H9 (cell line): ENCODE results near the gene FAM219B. TPM values are rescaled to one million over a fixed set of nuclear protein-coding genes. Genes with fewer than 3 reads are reported as not detected.
A peak's percentile ranks its signal among the peaks of the same experiment; 100 is the strongest.

Source experiments
- DNase-seq: peaks from one replicate; pipeline ENCODE4 v3.0.0-alpha.2; 2017
- H2AFZ ChIP-seq: one replicate; pipeline ENCODE4 v1.6.1; 2013; ENCODE audit warnings: mild to moderate bottlenecking, low read length, control low read depth, moderate library complexity
- H2AK5ac ChIP-seq: 2 replicates; pipeline ENCODE4 v1.6.1; 2013; ENCODE audit warnings: low read length, control low read depth, mixed read lengths; ENCODE audit not compliant: insufficient read length
- H2BK120ac ChIP-seq: one replicate; pipeline ENCODE4 v1.6.1; 2013; ENCODE audit warnings: low read depth, mild to moderate bottlenecking, low read length, control low read depth, inconsistent platforms; ENCODE audit not compliant: poor library complexity, severe bottlenecking
- H2BK12ac ChIP-seq: 2 replicates; pipeline ENCODE4 v1.6.1; 2013; ENCODE audit warnings: low read length, control low read depth, mixed read lengths, low read depth; ENCODE audit not compliant: insufficient read length
- H2BK15ac ChIP-seq: 2 replicates; pipeline ENCODE4 v1.6.1; 2013; ENCODE audit warnings: low read depth, low read length, control low read depth
- H2BK20ac ChIP-seq: one replicate; pipeline ENCODE4 v1.6.1; 2013; ENCODE audit warnings: low read depth, mild to moderate bottlenecking, low read length, control low read depth, inconsistent platforms; ENCODE audit not compliant: poor library complexity, severe bottlenecking
- H2BK5ac ChIP-seq: 2 replicates; pipeline ENCODE4 v1.6.1; 2013; ENCODE audit warnings: low read length, control low read depth, mixed read lengths; ENCODE audit not compliant: insufficient read length
- H3K14ac ChIP-seq: 2 replicates; pipeline ENCODE4 v1.6.1; 2013; ENCODE audit warnings: low read length, control low read depth; ENCODE audit not compliant: insufficient read depth
- H3K18ac ChIP-seq: 2 replicates; pipeline ENCODE4 v1.6.1; 2013; ENCODE audit warnings: low read depth, mild to moderate bottlenecking, mixed read lengths, low read length, control low read depth; ENCODE audit not compliant: insufficient read length
- H3K23ac ChIP-seq: 2 replicates; pipeline ENCODE4 v1.6.1; 2013; ENCODE audit warnings: low read length, control low read depth, mixed read lengths, low read depth; ENCODE audit not compliant: insufficient read length
- H3K23me2 ChIP-seq: 2 replicates; pipeline ENCODE4 v1.6.1; 2013; ENCODE audit warnings: low read depth, mild to moderate bottlenecking, mixed read lengths, low read length, control low read depth; ENCODE audit not compliant: insufficient read length, poor library complexity, severe bottlenecking
- H3K27ac ChIP-seq: 2 replicates; pipeline ENCODE4 v1.5.1; 2013; ENCODE audit warnings: low read length, control low read depth, mixed read lengths, low read depth; ENCODE audit not compliant: insufficient read length
- H3K27me3 ChIP-seq: 2 replicates; pipeline ENCODE4 v1.6.1; 2013; ENCODE audit warnings: low read length, control low read depth, inconsistent platforms; ENCODE audit not compliant: insufficient read depth
- H3K4ac ChIP-seq: 2 replicates; pipeline ENCODE4 v1.6.1; 2013; ENCODE audit warnings: low read depth, mild to moderate bottlenecking, control low read depth, inconsistent platforms, low read length, moderate library complexity
- H3K4me1 ChIP-seq: 2 replicates; pipeline ENCODE4 v1.6.1; 2013; ENCODE audit warnings: low read length, control low read depth, inconsistent platforms; ENCODE audit not compliant: insufficient read depth
- H3K4me2 ChIP-seq: 2 replicates; pipeline ENCODE4 v1.6.1; 2013; ENCODE audit warnings: low read length, control low read depth, mixed read lengths; ENCODE audit not compliant: insufficient read length, insufficient read depth
- H3K56ac ChIP-seq: 2 replicates; pipeline ENCODE4 v1.6.1; 2013; ENCODE audit warnings: low read depth, mild to moderate bottlenecking, mixed read lengths, low read length, control low read depth; ENCODE audit not compliant: insufficient read length
- H3K79me1 ChIP-seq: 2 replicates; pipeline ENCODE4 v1.6.1; 2013; ENCODE audit warnings: low read depth, mild to moderate bottlenecking, moderate library complexity, low read length, control low read depth, inconsistent platforms; ENCODE audit not compliant: insufficient read depth, poor library complexity, severe bottlenecking
- H3K79me2 ChIP-seq: 2 replicates; pipeline ENCODE4 v1.6.1; 2013; ENCODE audit warnings: low read length, control low read depth, inconsistent platforms; ENCODE audit not compliant: insufficient read depth
- H3K9ac ChIP-seq: 2 replicates; pipeline ENCODE4 v1.6.1; 2013; ENCODE audit warnings: low read length, control low read depth, mixed read lengths; ENCODE audit not compliant: insufficient read length; ENCODE audit errors: extremely low read depth
- H3K9me3 ChIP-seq: one replicate; pipeline ENCODE4 v1.6.1; 2013; ENCODE audit warnings: low read depth, low read length, inconsistent platforms; ENCODE audit not compliant: control insufficient read depth
- H3T11ph ChIP-seq: one replicate; pipeline ENCODE4 v1.6.1; 2013; ENCODE audit warnings: mild to moderate bottlenecking, low read length, control low read depth, inconsistent platforms
- H4K20me1 ChIP-seq: one replicate; pipeline ENCODE4 v1.6.1; 2013; ENCODE audit not compliant: control insufficient read depth, insufficient read length, insufficient read depth
- H4K5ac ChIP-seq: 2 replicates; pipeline ENCODE4 v1.6.1; 2013; ENCODE audit warnings: low read depth, mild to moderate bottlenecking, mixed read lengths, low read length, control low read depth; ENCODE audit not compliant: insufficient read length
- H4K8ac ChIP-seq: replicated peaks from 2 replicates; pipeline ENCODE4 v1.6.1; 2013; ENCODE audit warnings: low read length, control low read depth, mixed read lengths, low read depth; ENCODE audit not compliant: insufficient read length
- H4K91ac ChIP-seq: 2 replicates; pipeline ENCODE4 v1.6.1; 2013; ENCODE audit warnings: low read depth, mild to moderate bottlenecking, moderate library complexity, mixed read lengths, low read length, control low read depth; ENCODE audit not compliant: insufficient read length
- H3K27ac Mint-ChIP-seq, 3 experiments: 2 replicates in 2 of 3; 3 replicates in 1 of 3; pipeline ENCODE4 v1.8.0; 2020 to 2021; ENCODE audit warnings: mixed read lengths in 3 of 3, mild to moderate bottlenecking in 1 of 3, moderate library complexity in 1 of 3
- H3K27me3 Mint-ChIP-seq: 2 replicates; pipeline ENCODE4 v1.8.0; 2021; ENCODE audit warnings: low read depth, mild to moderate bottlenecking, moderate library complexity, mixed read lengths
- H3K36me3 Mint-ChIP-seq, 3 experiments: 2 replicates in 2 of 3; 3 replicates in 1 of 3; pipeline ENCODE4 v1.8.0; 2020 to 2021; ENCODE audit warnings: low read depth in 3 of 3, mixed read lengths in 3 of 3; ENCODE audit not compliant: insufficient read depth in 1 of 3
- H3K4me1 Mint-ChIP-seq, 2 experiments: 2 replicates each; pipeline ENCODE4 v1.8.0; 2020; ENCODE audit warnings: mixed read lengths in 2 of 2
- H3K4me3 Mint-ChIP-seq, 2 experiments: 2 replicates in 1 of 2; 3 replicates in 1 of 2; pipeline ENCODE4 v1.8.0; 2020 to 2021; ENCODE audit warnings: mild to moderate bottlenecking in 2 of 2, mixed read lengths in 2 of 2, moderate library complexity in 1 of 2
- H3K9me3 Mint-ChIP-seq, 2 experiments: 2 replicates in 1 of 2; 3 replicates in 1 of 2; pipeline ENCODE4 v1.8.0; 2020; ENCODE audit warnings: mild to moderate bottlenecking in 2 of 2, mixed read lengths in 2 of 2, moderate library complexity in 1 of 2
- WGBS: extraction: QIAGEN DNeasy Blood & Tissue Kit; methylation state at CpG from one replicate; pipeline ENCODE4 v1.1.7; 2013; ENCODE audit warnings: missing lambda C conversion rate, low lambda C conversion rate, mixed read lengths; ENCODE audit not compliant: insufficient read length; ENCODE audit errors: extremely low coverage; 5-methylcytosine and 5-hydroxymethylcytosine counted together
- total RNA-seq: library from RNA; stranded (reverse); gene quantifications from 2 replicates; pipeline ENCODE4 v1.2.1, GENCODE V29; 2021
- TF ChIP-seq, protein P1 (sequence below): fragments of 200-600 bp; sonication (generic); conservative IDR thresholded peaks from 3 replicates; pipeline ENCODE4 v1.8.0; 2021; ENCODE audit warnings: antibody characterized with exemption, mild to moderate bottlenecking

FAM219B gene
- total RNA-seq, 1 experiment from 2014 or later, result 60.3 TPM

DNA sequence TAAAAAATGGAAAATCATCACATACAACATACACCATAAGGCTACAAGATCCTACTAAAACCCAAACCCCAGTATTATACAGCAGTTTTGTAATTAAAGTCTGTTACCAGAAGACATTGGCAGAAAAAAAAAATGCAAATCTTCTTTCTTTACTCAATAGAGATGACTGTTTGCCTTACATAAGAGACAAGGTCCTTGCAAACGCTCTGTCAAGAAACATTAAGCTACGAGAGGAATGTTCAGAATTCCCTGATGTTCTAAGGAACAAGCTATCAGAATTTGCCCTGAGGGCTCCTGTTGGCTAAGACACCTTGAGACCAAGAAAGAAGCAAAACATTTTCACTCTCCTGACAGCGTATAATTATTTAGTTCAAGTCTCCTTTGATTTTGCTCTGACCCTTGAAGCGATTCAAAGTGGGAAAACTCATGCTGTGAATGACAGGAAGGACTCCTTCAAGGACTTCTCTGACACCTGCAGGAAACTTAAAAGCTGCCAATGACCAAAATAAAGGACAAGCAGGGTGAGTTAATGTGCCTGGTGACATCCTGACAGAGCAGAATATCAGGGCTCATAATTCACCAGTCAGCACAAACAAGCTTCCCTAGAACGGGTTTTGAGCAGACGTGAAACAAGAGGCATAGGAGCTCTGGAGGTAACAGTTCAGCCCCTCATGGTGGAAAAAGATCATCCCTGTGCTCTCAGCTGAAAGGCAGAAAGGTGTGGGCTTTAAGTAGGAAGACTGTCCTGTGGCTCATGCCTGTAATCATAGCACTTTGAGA is 36.0 kb downstream of the FAM219B start:
- Histone ChIP-seq H3K18ac (no peak overlapping the region), H2BK20ac (no peak overlapping the region), H2BK5ac (no peak overlapping the region), H3K9ac (no peak overlapping the region), H4K20me1 (peaks cover 3% of the 10 kb centered on the region), H3K79me1 (peaks cover 2% of the 10 kb centered on the region), H4K5ac (no peak overlapping the region), H3K27me3 (no peaks in the 10 kb centered on the region), H3K23me2 (peaks cover 12% of the 10 kb centered on the region), H3K79me2 (peaks cover 16% of the 10 kb centered on the region; the same call in 1 of the 2 replicates), H4K91ac (no peak overlapping the region), H3T11ph (no peak overlapping the region), H2BK15ac (no peak overlapping the region), H3K9me3 (no peaks in the 10 kb centered on the region), H3K56ac (no peak overlapping the region), H2BK12ac (no peak overlapping the region), H3K23ac (no peak overlapping the region), H2AK5ac (no peak overlapping the region), H3K27ac (no peak overlapping the region), H3K4ac (no peak overlapping the region), H3K14ac (no peak overlapping the region), H4K8ac (no peak overlapping the region), H2BK120ac (no peak overlapping the region), H3K4me2 (no peak overlapping the region), H2AFZ (no peak overlapping the region), H3K4me1 (no peaks in the 10 kb centered on the region)
- H3K27me3 Mint-ChIP-seq, result no peaks in the 10 kb centered on the region
- DNase-seq, result no peak
- peaks cover 4% of the 10 kb centered on the region in 2 experiments; a peak in 3 of 5 replicates for H3K9me3 Mint-ChIP-seq
- no peak overlapping the region; a peak in 1 of 7 replicates for H3K27ac Mint-ChIP-seq
- WGBS, result no CpG with 5 or more reads among the region's 6 CpGs
- TF ChIP-seq, protein P1, sequence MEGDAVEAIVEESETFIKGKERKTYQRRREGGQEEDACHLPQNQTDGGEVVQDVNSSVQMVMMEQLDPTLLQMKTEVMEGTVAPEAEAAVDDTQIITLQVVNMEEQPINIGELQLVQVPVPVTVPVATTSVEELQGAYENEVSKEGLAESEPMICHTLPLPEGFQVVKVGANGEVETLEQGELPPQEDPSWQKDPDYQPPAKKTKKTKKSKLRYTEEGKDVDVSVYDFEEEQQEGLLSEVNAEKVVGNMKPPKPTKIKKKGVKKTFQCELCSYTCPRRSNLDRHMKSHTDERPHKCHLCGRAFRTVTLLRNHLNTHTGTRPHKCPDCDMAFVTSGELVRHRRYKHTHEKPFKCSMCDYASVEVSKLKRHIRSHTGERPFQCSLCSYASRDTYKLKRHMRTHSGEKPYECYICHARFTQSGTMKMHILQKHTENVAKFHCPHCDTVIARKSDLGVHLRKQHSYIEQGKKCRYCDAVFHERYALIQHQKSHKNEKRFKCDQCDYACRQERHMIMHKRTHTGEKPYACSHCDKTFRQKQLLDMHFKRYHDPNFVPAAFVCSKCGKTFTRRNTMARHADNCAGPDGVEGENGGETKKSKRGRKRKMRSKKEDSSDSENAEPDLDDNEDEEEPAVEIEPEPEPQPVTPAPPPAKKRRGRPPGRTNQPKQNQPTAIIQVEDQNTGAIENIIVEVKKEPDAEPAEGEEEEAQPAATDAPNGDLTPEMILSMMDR, result no peak
- H3K36me3 Mint-ChIP-seq, result peaks cover 8 to 28% (median 17%) of the 10 kb centered on the region in 3 experiments
- H3K4me1 Mint-ChIP-seq, result peaks cover 14 to 23% of the 10 kb centered on the region in 2 experiments
- H3K4me3 Mint-ChIP-seq, result peak overlapping the region; percentile 30 to 31; a peak in 4 of 5 replicates
